Measurements from ENCODE around the gene FOXD4L1. TPM values are rescaled to one million over a fixed set of nuclear protein-coding genes. Genes with fewer than 3 reads are reported as not detected.
"Not testable (repeated sequence)": the region's sequence is repeated elsewhere in the genome, so short reads cannot be mapped to it uniquely, and the experiment has no call there.

Gene FOXD4L1
- not detected in 2 replicates for total RNA-seq (2014; rRNA removed; shearing (Covaris generic))

GRCh38 chr2:113498365-113498764 lies at the start of gene FOXD4L1:
FOXD4L1 (plus strand) TSS chr2:113498665; CDS start chr2:113499257, 592 bp downstream.
- DNase-seq (ENCODE audit: low spot score): not testable (repeated sequence)

- DNase-seq (ENCODE audit: low spot score): not testable (repeated sequence)
Observed at GRCh38 chr2:113465770-113466169, 32.7 kb upstream of the FOXD4L1 start.

- DNase-seq (ENCODE audit: low spot score): not testable (repeated sequence)
Observed at GRCh38 chr2:113476688-113477368, 21.6 kb upstream of the FOXD4L1 start.

DNA sequence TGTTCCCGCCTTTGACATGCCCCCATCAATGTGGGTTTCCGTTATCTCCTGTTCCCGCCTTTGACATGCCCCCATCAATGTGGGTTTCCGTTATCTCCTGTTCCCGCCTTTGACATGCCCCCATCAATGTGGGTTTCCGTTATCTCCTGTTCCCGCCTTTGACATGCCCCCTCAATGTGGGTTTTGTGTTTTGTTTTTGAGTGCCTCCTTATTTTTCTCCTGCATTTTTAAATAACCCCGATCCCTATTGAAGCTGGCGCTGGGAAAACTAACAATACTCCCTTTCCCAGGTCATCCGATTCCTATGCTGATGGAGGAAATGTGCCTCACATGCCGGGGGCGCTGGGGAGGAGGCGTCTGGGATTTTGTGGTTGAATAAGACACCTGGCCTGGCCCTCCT lies 1.9 kb upstream of the FOXD4L1 start:
- not testable (repeated sequence) for DNase-seq (ENCODE audit: low spot score)

- DNase-seq (ENCODE audit: low spot score): not testable (repeated sequence)
Observed at GRCh38 chr2:113499019-113499885, 787 bp downstream of the FOXD4L1 start.

DNA sequence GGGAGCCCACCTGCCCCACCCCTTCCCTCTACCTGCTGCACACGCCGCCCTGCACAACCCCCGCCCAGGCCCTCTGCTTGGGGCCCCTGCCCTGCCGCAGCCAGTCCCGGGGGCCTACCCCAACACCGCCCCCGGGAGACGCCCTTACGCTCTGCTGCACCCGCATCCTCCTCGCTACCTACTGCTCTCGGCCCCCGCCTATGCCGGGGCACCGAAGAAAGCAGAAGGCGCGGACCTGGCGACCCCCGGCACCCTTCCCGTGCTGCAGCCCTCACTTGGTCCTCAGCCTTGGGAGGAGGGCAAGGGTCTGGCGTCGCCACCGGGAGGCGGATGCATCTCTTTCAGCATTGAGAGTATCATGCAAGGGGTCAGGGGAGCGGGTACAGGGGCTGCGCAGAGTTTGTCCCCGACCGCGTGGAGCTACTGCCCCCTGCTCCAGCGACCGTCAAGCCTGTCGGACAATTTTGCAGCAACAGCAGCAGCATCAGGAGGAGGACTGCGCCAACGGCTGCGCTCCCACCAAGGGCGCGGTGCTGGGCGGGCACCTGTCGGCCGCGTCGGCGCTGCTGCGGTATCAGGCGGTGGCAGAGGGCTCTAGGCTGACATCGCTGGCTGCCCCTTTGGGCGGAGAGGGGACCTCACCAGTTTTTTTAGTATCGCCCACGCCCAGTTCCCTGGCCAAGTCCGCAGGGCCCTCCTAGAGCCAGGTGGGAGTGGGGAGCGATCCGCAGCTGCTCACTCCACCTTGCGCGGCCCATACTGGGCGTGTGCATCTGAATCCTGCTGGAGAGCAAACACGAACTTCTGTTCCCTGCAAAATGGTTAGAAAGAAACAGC lies 1.6 kb downstream of the FOXD4L1 start:
- DNase-seq (ENCODE audit: low spot score): not testable (repeated sequence)

- DNase-seq (ENCODE audit: low spot score): not testable (repeated sequence)
Observed at GRCh38 chr2:113500723-113501038, 2.2 kb downstream of the FOXD4L1 start.

GRCh38 chr2:113502216-113503093 lies 4.0 kb downstream of the FOXD4L1 start:
- DNase-seq (ENCODE audit: low spot score): not testable (repeated sequence)

GRCh38 chr2:113503094-113504042 lies 4.9 kb downstream of the FOXD4L1 start:
- not testable (repeated sequence) for DNase-seq (ENCODE audit: low spot score)

GRCh38 chr2:113504081-113504480 lies 5.6 kb downstream of the FOXD4L1 start:
- DNase-seq (ENCODE audit: low spot score): not testable (repeated sequence)

DNA sequence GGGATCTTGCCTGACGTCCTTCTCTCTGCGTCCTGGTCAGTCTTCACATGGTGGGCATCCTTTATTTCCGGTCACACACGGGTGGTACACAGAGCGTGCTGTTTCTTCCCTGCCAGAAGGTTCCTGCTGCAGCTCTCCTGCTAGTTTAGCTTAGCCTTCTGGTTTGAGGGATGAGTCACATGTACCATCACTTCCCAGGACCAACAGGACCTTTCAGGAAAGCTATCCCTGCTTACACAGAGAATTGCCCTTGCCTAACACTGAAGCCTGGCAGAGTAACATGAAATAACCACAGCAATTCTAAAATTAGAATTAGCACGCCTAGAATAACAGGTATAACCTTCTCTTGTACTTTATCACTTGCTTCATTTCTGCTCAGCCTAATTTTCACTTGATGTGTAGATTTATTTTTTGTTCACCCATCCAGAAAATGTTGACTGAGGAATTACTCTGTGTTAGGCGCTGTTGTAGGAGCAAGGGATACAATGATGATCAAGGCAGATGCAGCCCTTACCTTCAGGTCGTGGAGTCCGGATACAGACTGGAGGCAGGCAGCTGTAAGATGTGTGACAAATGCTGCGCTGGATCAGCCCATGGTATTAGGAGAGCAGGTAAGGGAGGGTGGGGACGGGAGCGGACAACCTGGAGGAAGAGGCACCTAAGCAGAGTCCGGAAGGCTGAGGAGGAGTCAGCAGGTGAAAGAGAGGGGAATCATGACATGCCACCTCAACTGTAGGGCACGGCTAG lies 9.1 kb downstream of the FOXD4L1 start:
- not testable (repeated sequence) for DNase-seq (ENCODE audit: low spot score)

GRCh38 chr2:113508187-113508586 lies 9.7 kb downstream of the FOXD4L1 start:
- not testable (repeated sequence) for DNase-seq (ENCODE audit: low spot score)

DNA sequence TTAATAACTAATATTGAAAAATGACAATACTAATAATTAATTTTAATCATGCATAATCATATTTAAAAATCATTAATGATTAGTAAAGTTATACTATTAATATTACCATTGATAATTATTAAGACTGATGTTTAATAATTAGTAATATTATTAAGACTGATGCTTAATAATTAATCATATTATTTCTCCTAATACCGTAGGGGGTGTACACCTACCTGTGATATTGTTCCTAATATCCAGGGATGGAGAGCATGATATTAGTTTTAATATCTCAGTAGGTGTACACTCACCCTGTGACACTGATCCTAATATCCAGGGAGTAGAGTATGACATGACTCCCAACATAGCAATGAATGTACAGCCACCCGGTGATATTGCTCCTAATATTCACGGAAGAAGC lies 12.4 kb downstream of the FOXD4L1 start:
- DNase-seq (ENCODE audit: low spot score): not testable (repeated sequence)

- DNase-seq (ENCODE audit: low spot score): not testable (repeated sequence)
Observed at GRCh38 chr2:113511859-113512258, 13.4 kb downstream of the FOXD4L1 start.

- not testable (repeated sequence) for DNase-seq (ENCODE audit: low spot score)
Observed at GRCh38 chr2:113515457-113515856, 17.0 kb downstream of the FOXD4L1 start.

- DNase-seq (ENCODE audit: low spot score): not testable (repeated sequence)
Observed at GRCh38 chr2:113515995-113516394, 17.5 kb downstream of the FOXD4L1 start.

GRCh38 chr2:113517025-113517424 lies 18.6 kb downstream of the FOXD4L1 start:
- not testable (repeated sequence) for DNase-seq (ENCODE audit: low spot score)

DNA sequence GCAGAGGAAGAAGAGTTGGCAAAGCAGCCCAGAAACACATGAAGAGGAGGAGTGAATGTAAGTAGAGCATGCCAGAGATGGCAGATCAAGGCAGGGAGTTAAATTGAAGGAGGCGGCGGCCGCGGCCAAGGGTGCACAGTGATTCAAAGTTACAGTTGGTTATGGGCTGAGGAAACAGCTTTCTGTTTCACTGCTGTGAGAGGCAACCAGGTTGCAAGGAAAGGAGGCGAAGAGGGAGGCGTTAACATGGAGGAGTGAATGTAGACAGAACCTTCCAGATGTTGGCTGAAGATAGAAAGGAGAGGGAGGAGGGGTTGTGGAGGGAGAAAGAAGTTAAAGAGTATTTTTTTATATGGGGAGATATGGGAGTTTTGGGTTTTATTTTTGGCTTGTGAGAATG lies 22.4 kb downstream of the FOXD4L1 start:
- not testable (repeated sequence) for DNase-seq (ENCODE audit: low spot score)

DNA sequence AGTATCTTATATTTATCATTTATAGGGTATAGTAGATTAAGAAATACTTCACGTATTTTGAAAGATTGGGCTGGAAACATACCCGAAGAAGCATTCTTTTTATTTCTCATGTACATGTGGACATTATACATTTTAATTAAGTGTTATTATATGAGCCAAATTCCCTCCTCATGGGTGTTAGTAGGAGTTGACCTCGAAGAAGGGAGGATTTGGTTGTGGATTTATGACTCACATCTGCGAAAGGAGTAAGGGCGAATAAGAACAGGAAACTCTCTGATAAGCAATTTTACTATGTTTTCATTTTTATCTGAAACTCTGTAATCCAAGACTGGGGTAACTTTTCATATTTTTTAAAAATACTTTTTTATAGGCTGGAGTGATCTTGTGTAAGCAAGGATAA lies 23.0 kb downstream of the FOXD4L1 start:
- DNase-seq (ENCODE audit: low spot score): not testable (repeated sequence)
